Activated CD4-positive, alpha-beta memory T cell treated with anti-CD3 and anti-CD28 coated beads, Interleukin-2, amount 10 ng/mL, durations not matched to agents 7 days and 5 days (primary cell): ENCODE data around the gene OR10H5. TPM values are rescaled to one million over a fixed set of nuclear protein-coding genes. Genes with fewer than 3 reads are reported as not detected.
"Not testable (repeated sequence)": the region's sequence is repeated elsewhere in the genome, so short reads cannot be mapped to it uniquely, and the experiment has no call there.

Experiments used
- CTCF ChIA-PET: fragments of 350-600 bp; sonication (Branson Sonifier 250); formaldehyde crosslinking; loops from one replicate; lab custom pipeline; 2021; ENCODE audit warnings: antibody characterized with exemption, inconsistent platforms; lab: Charles Lee
- POLR2A ChIA-PET: fragments of 350-600 bp; sonication (Branson Sonifier 250); formaldehyde crosslinking; loops from one replicate; lab custom pipeline; 2021; ENCODE audit warnings: antibody characterized with exemption; lab: Charles Lee
- DNase-seq: peaks from one replicate; pipeline ENCODE4 v3.0.0-alpha.2; 2020
- H3K27ac Mint-ChIP-seq: one replicate; pipeline ENCODE4 v1.8.0; 2021; ENCODE audit warnings: mild to moderate bottlenecking, mixed read lengths
- H3K27me3 Mint-ChIP-seq: one replicate; pipeline ENCODE4 v1.8.0; 2021; ENCODE audit warnings: mixed read lengths
- H3K36me3 Mint-ChIP-seq: one replicate; pipeline ENCODE4 v1.8.0; 2021; ENCODE audit warnings: low read depth, mixed read lengths
- H3K4me1 Mint-ChIP-seq: one replicate; pipeline ENCODE4 v1.8.0; 2021; ENCODE audit warnings: mixed read lengths
- H3K4me3 Mint-ChIP-seq: one replicate; pipeline ENCODE4 v1.8.0; 2021; ENCODE audit warnings: mild to moderate bottlenecking, mixed read lengths
- H3K9me3 Mint-ChIP-seq: one replicate; pipeline ENCODE4 v1.8.0; 2021; ENCODE audit warnings: mixed read lengths
- total RNA-seq, 2 experiments: library from RNA; stranded (reverse); gene quantifications; one replicate each; pipeline ENCODE4 v1.2.3, GENCODE V29; 2021

OR10H5 gene
- total RNA-seq, 2 experiments from 2014 or later, result not detected

DNA sequence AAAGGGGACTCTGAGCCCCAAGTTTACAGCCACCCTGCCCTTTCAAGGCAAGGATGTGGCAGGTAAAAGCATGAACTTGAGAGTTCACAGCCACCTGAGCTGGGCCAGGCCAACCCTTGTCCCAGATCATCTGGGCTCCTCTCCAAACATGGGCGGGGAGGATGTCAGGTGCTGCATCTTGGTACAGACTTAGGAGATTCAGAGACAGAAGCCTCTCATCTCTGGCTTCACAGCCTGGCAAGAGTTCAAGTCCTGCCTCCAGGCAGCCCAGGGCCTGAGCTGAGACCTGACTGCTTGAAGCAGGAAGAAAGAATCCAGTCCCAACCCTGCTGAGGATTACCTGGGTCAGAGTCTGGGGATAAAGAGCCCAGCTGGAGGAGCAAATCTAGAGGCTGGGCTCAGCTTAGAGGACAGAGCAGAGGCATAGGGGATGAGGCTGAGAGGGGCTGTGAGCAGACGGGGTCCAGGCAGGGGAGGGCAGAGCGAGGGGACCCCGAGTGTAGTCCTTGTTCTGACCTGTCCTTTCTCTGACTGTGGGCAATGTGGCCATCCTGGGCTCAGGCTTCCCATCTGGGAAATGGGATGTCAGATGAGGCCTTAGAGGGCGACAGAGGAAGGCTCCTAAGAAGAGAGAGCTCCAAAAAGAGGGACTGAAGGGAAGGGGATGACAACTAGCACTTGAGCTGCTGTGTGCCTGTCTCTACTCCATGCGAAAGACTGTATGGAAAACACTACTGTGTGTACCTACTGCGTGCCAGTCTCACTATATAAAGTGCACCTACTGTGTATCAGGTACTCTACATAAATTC is 6.6 kb upstream of the OR10H5 start:
- Mint-ChIP-seq H3K27me3 (peaks cover 1% of the 10 kb centered on the region), H3K4me1 (no peaks in the 10 kb centered on the region), H3K9me3 (no peaks in the 10 kb centered on the region), H3K4me3 (no peak overlapping the region), H3K27ac (no peak overlapping the region), H3K36me3 (no peaks in the 10 kb centered on the region)
- DNase-seq, result no peak
- CTCF ChIA-PET, result no interaction called here
- POLR2A ChIA-PET, result no interaction called here

DNA sequence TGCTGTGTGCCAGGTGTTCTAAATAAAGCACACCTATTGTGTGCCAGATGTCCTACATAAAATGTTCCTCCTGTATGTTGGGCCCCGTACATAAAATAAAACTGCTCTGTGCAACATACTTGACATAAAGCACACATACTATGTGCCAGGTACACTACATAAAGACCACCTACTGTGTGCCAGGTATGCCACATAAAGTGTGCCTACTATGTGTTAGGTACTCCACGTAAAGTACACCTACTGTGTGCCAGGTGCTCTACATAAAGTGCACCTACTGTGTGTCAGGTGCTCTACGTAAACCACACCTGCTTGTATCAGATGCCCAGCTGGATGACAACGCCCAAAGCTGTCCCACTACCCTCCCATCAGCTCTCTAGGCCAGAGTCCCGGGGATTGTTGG is 5.8 kb upstream of the OR10H5 start:
- ChIA-PET CTCF (no interaction called here), POLR2A (no interaction called here)
- H3K4me1 Mint-ChIP-seq, result no peaks in the 10 kb centered on the region
- no peak overlapping the region for H3K27ac Mint-ChIP-seq
- H3K9me3 Mint-ChIP-seq, result no peaks in the 10 kb centered on the region
- H3K4me3 Mint-ChIP-seq, result no peak overlapping the region
- peaks cover 1% of the 10 kb centered on the region for H3K27me3 Mint-ChIP-seq
- no peak for DNase-seq
- no peaks in the 10 kb centered on the region for H3K36me3 Mint-ChIP-seq

DNA sequence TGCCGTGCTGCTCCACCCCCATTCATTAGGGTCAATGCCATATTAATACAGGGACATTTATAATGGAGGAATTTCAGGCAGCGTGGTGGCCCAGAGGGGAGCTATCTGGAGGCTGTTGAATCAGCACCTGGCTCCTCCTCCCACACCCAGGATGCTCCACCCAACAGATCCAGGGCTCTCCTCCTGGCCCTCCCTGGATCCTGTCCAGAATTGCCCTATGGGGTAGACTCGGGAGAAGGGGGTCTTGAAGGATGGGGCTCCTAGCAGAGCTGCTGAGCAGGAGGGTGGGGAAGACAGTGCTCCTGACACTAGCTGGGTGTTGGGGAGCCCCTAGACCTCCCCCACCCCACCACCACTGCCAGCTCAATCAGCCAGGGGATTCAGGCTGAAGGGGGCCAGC is 5.2 kb upstream of the OR10H5 start:
- Mint-ChIP-seq H3K4me1 (no peaks in the 10 kb centered on the region), H3K4me3 (no peak overlapping the region), H3K9me3 (no peaks in the 10 kb centered on the region), H3K27ac (no peak overlapping the region), H3K36me3 (no peaks in the 10 kb centered on the region), H3K27me3 (peaks cover 1% of the 10 kb centered on the region)
- ChIA-PET POLR2A (no interaction called here), CTCF (no interaction called here)
- no peak for DNase-seq

DNA sequence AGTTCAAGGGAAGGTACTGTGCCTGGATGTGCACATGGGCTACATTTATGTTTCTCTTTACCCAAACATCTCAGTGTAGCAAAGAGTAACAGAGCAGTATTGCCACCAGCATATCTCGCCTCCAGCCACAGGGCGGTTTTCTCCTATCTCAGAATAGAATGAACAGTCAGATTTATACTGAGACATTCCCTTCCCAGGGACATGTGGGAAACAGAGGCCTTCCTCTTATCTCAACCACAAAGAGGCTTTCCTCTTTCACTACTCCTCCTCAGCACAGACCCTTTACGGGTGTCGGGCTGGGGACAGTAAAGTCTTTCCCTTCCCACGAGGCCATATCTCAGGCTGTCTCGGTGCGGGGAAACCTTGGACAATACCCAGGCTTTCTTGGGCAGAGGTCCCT is 4.6 kb upstream of the OR10H5 start:
- POLR2A ChIA-PET, H3K4me3 Mint-ChIP-seq, CTCF ChIA-PET, DNase-seq, H3K27ac Mint-ChIP-seq, H3K4me1 Mint-ChIP-seq, H3K36me3 Mint-ChIP-seq, H3K9me3 Mint-ChIP-seq, H3K27me3 Mint-ChIP-seq: not testable (repeated sequence)

DNA sequence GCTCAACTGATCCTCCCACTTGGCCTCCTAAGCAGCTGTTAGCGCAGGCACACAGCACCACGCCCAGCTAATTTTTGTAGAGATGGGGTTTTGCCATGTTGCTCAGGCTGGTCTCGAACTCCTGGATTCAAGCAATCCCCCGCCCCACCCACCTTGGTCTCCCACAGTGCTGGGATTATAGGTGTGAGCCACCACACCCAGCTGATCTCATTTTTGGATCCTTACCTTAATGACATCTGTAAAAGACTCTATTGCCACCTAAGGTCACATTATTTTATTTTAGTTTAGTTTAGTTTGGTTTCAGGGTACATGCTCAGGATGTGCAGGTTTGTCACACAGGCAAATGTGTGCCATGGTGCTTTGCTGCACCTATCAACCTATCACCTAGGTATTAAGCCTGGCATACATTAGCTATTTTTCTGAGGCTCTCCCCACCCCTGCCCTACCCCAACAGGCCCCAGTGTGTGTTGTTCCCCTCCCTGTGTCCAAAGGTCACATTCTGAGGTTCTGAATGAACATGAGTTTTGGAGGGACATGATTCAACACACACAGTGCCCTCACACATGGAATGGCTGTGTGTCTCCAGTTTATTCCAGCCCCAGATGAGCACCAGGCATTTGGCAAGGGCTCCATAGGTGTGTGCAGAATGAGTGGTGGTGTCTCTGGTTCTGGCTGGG is 1.3 kb downstream of the OR10H5 start:
- ChIA-PET CTCF (no interaction called here), POLR2A (interaction anchor here (0.7 kb wide), 1 partner anchor 338 kb away, joined by 3 read pairs; no protein-coding TSS in a partner anchor)
- no peaks in the 10 kb centered on the region for H3K9me3 Mint-ChIP-seq
- H3K36me3 Mint-ChIP-seq, result no peaks in the 10 kb centered on the region
- H3K27ac Mint-ChIP-seq, result no peak overlapping the region
- H3K27me3 Mint-ChIP-seq, result peaks cover 1% of the 10 kb centered on the region
- no peak for DNase-seq
- H3K4me3 Mint-ChIP-seq, result no peak overlapping the region
- no peaks in the 10 kb centered on the region for H3K4me1 Mint-ChIP-seq

DNA sequence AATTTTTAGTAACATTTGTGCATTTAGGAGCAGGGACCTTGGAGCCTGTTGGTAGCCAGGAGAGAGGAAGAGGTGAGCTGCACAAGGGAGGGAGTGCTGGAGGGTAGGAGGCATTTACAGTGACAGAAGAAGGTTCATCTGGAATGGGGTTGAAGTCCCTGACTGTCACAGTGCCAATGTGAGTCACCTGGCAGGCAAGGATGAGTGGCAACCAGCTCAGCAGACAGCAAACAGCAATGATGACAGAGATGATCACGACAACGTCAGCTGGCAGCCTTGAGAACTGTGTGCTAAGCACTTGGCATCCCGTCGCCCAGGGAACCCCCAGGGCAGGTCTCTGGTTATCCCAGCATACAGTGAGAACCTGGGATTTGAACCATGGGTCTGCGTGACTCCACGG is 2.6 kb downstream of the OR10H5 start:
- no peaks in the 10 kb centered on the region for H3K36me3 Mint-ChIP-seq
- no peaks in the 10 kb centered on the region for H3K9me3 Mint-ChIP-seq
- POLR2A ChIA-PET, result no interaction called here

DNA sequence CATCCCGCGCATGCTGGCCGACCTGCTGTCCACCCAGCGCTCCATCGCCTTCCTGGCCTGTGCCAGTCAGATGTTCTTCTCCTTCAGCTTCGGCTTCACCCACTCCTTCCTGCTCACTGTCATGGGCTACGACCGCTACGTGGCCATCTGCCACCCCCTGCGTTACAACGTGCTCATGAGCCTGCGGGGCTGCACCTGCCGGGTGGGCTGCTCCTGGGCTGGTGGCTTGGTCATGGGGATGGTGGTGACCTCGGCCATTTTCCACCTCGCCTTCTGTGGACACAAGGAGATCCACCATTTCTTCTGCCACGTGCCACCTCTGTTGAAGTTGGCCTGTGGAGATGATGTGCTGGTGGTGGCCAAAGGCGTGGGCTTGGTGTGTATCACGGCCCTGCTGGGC is 6.8 kb downstream of the OR10H5 start:
- POLR2A ChIA-PET, CTCF ChIA-PET, H3K4me1 Mint-ChIP-seq, H3K27ac Mint-ChIP-seq, H3K36me3 Mint-ChIP-seq, H3K4me3 Mint-ChIP-seq, H3K27me3 Mint-ChIP-seq, H3K9me3 Mint-ChIP-seq, DNase-seq: not testable (repeated sequence)

More for the DNA sequence above, 2.6 kb downstream of the OR10H5 start:
- CTCF ChIA-PET, result no interaction called here
- Mint-ChIP-seq H3K4me1 (no peaks in the 10 kb centered on the region), H3K27ac (no peak overlapping the region), H3K27me3 (no peaks in the 10 kb centered on the region), H3K4me3 (no peak overlapping the region)
- no peak for DNase-seq

DNA sequence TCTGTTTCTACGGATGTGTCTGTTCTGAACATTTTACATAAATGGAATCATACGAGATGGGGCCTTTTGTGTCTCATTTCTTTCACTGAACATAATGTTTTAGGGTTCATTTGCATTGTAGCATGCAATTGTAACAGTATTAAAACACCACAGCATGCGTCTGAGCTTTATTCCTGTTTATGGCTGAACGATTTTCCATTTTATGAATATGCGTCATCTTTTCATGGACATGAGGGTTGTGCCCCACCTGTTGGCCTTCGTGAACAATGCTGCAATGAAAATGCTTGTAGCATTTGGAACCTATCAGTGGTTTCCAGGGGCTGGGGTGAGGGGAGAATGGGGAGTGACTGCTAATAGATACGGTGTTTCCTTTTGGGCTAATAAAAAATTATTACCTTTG is 22.9 kb downstream of the OR10H5 start:
- Mint-ChIP-seq H3K27ac (no peak overlapping the region), H3K4me3 (no peak overlapping the region), H3K27me3 (peaks cover 18% of the 10 kb centered on the region), H3K4me1 (no peaks in the 10 kb centered on the region), H3K9me3 (no peaks in the 10 kb centered on the region), H3K36me3 (no peaks in the 10 kb centered on the region)
- no peak for DNase-seq
- ChIA-PET POLR2A (no interaction called here), CTCF (interaction anchor here (0.7 kb wide), 1 partner anchor 255 kb away, joined by 3 read pairs; no protein-coding TSS in a partner anchor)

DNA sequence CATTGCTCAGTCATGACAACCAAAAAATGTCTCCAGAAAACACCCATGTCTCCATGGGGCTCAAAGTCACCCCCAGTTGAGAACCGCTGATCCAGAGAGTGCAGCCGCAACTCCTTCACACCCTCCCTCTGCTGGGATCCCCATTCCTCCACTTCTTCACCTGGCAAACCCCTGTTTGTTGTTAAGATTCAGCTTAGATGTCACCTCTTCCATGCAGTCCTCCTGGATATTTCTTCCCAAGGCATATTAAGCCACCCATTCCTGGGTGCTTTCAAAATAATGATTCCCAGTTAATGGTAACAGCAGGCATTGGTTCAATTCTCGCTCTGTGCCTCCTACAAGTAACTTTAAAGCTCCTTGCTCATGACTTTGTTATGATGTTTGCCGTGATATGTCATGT is 24.0 kb downstream of the OR10H5 start:
- ChIA-PET POLR2A (interaction anchor here (1.2 kb wide), 1 partner anchor 25 kb away, joined by 4 read pairs; no protein-coding TSS in a partner anchor), CTCF (interaction anchor here (0.8 to 1.0 kb wide), 2 partner anchors 10 to 371 kb away, joined by 3 read pairs; no protein-coding TSS in a partner anchor)
- H3K27me3 Mint-ChIP-seq, result peaks cover 18% of the 10 kb centered on the region

DNA sequence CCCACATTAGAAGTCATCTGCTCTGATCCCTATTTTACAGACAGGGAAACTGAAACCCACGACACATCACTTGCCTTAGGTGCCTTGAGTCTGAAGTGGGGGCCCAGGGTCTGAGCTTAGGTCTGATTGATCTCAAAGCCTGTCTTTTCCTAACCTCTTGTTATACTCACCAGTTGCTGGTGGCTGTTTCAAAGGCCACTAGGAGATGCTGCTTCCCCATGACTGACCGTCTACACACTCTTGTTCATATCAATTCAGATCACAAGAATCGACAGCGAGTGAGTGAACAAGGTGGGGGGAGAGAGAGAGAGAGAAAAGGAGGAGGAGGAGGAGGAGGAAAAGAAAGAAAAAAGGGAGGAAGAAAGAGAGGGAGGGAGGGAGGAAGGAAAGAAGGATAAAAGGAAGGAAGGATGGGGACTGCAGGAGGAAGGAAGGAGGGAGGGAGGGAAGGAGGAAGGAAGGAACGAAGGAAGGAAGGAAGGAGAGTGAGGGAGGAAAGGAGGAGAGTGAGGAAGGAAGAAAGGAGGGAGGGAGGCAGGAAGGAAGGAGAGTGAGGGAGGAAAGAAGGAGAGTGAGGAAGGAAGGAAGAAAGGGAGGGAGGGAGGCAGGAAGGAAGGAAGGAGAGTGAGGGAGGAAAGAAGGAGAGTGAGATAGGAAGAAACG is 24.7 kb downstream of the OR10H5 start:
- peaks cover 18% of the 10 kb centered on the region for H3K27me3 Mint-ChIP-seq
- no peak overlapping the region for H3K27ac Mint-ChIP-seq
- no peaks in the 10 kb centered on the region for H3K4me1 Mint-ChIP-seq
- CTCF ChIA-PET, result interaction anchor here (0.8 to 1.0 kb wide), 2 partner anchors 9 to 370 kb away, joined by 3 read pairs; no protein-coding TSS in a partner anchor
- no peak overlapping the region for H3K4me3 Mint-ChIP-seq
- no peaks in the 10 kb centered on the region for H3K9me3 Mint-ChIP-seq
- DNase-seq, result peak; percentile 19
- POLR2A ChIA-PET, result interaction anchor here (1.2 kb wide), 1 partner anchor 25 kb away, joined by 4 read pairs; no protein-coding TSS in a partner anchor
- H3K36me3 Mint-ChIP-seq, result no peaks in the 10 kb centered on the region

More for the DNA sequence above, 24.0 kb downstream of the OR10H5 start:
- Mint-ChIP-seq H3K4me3 (no peak overlapping the region), H3K9me3 (no peaks in the 10 kb centered on the region), H3K4me1 (no peaks in the 10 kb centered on the region), H3K36me3 (no peaks in the 10 kb centered on the region), H3K27ac (no peak overlapping the region)
- DNase-seq, result no peak

DNA sequence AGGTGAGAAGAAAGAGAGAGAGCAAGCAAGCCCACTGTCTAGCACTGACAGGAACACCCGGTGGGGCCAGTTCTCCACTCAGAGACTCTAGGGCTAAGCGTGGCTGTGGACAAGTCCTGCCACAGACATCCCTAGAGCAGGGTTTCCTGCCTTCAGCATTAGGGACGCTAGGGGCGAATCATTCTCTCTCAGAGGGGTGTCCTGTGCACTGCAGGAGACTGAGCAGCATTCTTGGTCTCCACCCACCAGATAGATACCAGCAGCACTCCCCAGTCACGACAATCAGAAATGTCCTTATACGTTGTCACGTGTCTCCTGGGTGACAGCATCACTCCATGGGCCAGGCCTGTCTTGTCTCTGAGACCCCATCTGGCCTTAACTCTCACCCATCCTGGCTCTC is 26.5 kb downstream of the OR10H5 start:
- DNase-seq, result no peak
- Mint-ChIP-seq H3K4me3 (no peak overlapping the region), H3K27ac (no peak overlapping the region), H3K9me3 (no peaks in the 10 kb centered on the region), H3K36me3 (no peaks in the 10 kb centered on the region), H3K27me3 (peaks cover 18% of the 10 kb centered on the region), H3K4me1 (no peaks in the 10 kb centered on the region)
- ChIA-PET POLR2A (no interaction called here), CTCF (no interaction called here)

DNA sequence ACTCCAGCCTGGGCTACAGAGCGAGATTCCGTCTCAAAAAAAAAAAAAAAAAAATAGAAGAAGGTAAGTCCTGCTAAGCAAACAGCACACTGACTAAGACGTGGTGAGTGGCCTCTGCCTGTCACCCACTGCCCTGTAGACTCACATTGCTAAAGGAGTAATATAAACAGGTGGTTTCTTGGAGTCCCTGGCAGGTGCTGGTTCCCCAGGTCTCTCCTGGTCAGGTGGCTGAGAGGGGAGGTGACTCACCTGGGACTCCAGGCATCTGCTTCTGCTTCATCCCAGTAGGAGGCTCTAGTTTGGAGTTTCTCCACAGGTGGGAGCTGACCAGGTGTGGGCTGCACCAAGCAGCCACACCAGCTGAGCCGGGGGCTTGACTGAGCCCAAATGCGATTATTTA is 27.8 kb downstream of the OR10H5 start, which contains the start of gene OR10H1:
Gene OR10H1, minus strand, starts transcription at position 359 of the 400 bp plus-strand sequence. CDS start 7,627 bp downstream, outside the sequence.
- H3K9me3 Mint-ChIP-seq, result no peaks in the 10 kb centered on the region
- ChIA-PET POLR2A (no interaction called here), CTCF (no interaction called here)
- H3K27ac Mint-ChIP-seq, result no peak within 1 kb of the TSS
- no peak for DNase-seq
- H3K4me3 Mint-ChIP-seq, result no peak within 1 kb of the TSS
- no peaks in the 10 kb centered on the region for H3K4me1 Mint-ChIP-seq
- H3K27me3 Mint-ChIP-seq, result peaks cover 18% of the 10 kb centered on the region
- H3K36me3 Mint-ChIP-seq, result no peaks in the 10 kb centered on the region

DNA sequence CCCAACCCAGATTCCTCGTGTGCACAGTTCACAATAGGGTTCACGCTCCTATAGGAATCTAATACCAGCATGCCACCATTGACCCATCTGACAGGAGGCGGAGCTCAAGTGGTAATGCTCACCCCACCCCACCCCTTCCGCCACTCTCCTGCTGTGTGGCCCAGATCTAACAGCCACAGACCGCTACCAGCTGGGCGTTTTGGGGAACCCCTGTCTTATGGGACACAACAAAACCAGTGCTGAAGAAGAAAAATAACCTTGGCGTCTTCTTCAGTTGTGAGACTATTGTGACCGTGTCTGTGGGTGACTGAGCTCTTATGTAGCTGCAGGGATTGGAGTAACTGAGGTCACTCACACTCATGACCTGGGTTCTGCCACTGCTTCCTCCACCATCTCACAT is 33.2 kb downstream of the OR10H5 start:
- H3K4me1 Mint-ChIP-seq, result peaks cover 1% of the 10 kb centered on the region
- H3K36me3 Mint-ChIP-seq, result no peaks in the 10 kb centered on the region
- H3K27ac Mint-ChIP-seq, result no peak overlapping the region
- H3K4me3 Mint-ChIP-seq, result no peak overlapping the region
- ChIA-PET POLR2A (interaction anchor here (1.8 kb wide), 1 partner anchor 16 kb away, joined by 5 read pairs; no protein-coding TSS in a partner anchor), CTCF (interaction anchor here (0.6 to 1.5 kb wide), 2 partner anchors 9 to 81 kb away, joined by 3 read pairs; no protein-coding TSS in a partner anchor)
- H3K27me3 Mint-ChIP-seq, result no peaks in the 10 kb centered on the region
- no peak for DNase-seq
- no peaks in the 10 kb centered on the region for H3K9me3 Mint-ChIP-seq
